Measurements from ENCODE around the gene DISP3.

Gene DISP3

GRCh38 chr1:11531943-11532342 is 53.0 kb downstream of the DISP3 start:
- H3K36me3 ChIP-seq (replicated peaks in 1 of 2; ENCODE audit: control insufficient read depth in 2 of 2, insufficient read depth in 2 of 2, low read length in 2 of 2), result peaks cover 0 to 1% of the 10 kb centered on the region in 2 donors
- no peak overlapping the region for H4K8ac ChIP-seq (ENCODE audit: low read depth, low read length)
- H2BK15ac ChIP-seq (ENCODE audit: low read length), result no peak overlapping the region
- peak overlapping the region in 1 of 2 donors; percentile 52 for H3K4me3 ChIP-seq (ENCODE audit: low read length in 2 of 2)
- no peak overlapping the region for H2AFZ ChIP-seq (ENCODE audit: low read length)
- peak overlapping the region; percentile 90 for H3K14ac ChIP-seq (ENCODE audit: low read length)
- peak overlapping the region; percentile 81 for H3K18ac ChIP-seq (ENCODE audit: low read length)
- H2BK5ac ChIP-seq (ENCODE audit: low read length), result peak overlapping the region; percentile 95
- H3K23ac ChIP-seq (ENCODE audit: low read depth, low read length, poor library complexity), result no peak overlapping the region
- peaks cover 0 to 9% of the 10 kb centered on the region in 2 donors for H3K4me1 ChIP-seq (ENCODE audit: control insufficient read depth in 2 of 2, insufficient read depth in 1 of 2, low read depth in 1 of 2, low read length in 2 of 2)
- peaks cover 2% of the 10 kb centered on the region for H3K79me1 ChIP-seq (ENCODE audit: low read depth, low read length)
- H3K27me3 ChIP-seq (ENCODE audit: control insufficient read depth in 3 of 3, insufficient read depth in 3 of 3, low read depth in 1 of 3, low read length in 3 of 3), result no peaks in the 10 kb centered on the region
- no peak overlapping the region for H3K4me2 ChIP-seq (ENCODE audit: insufficient read depth, low read length, poor library complexity, severe bottlenecking)
- no peak for DNase-seq (ENCODE audit: low spot score)
- H3K9me3 ChIP-seq (replicated peaks in 1 of 2; ENCODE audit: control insufficient read depth in 2 of 2, insufficient read depth in 1 of 2, low read depth in 1 of 2, low read length in 2 of 2), result no peaks in the 10 kb centered on the region
- no peak overlapping the region for H3K27ac ChIP-seq (replicated peaks; ENCODE audit: low read length)
- peak overlapping the region; percentile 90 for H2AK5ac ChIP-seq (ENCODE audit: low read depth, low read length)
- H2BK12ac ChIP-seq (ENCODE audit: low read length), result peak overlapping the region; percentile 30
- no peak overlapping the region for H3K9ac ChIP-seq (ENCODE audit: low read depth, low read length, poor library complexity)
- H2BK120ac ChIP-seq (ENCODE audit: low read depth, low read length), result no peak overlapping the region
- H3K4ac ChIP-seq (ENCODE audit: low read length), result no peak overlapping the region
- H4K91ac ChIP-seq (ENCODE audit: low read depth, low read length, poor library complexity), result peak overlapping the region; percentile 79
- no CpG with 5 or more reads among the region's 10 CpGs for WGBS, 2 donors (ENCODE audit: extremely low coverage in 2 of 2, insufficient read length in 2 of 2, insufficient replicate concordance in 1 of 2)

GRCh38 chr1:11533790-11534787 is 55.1 kb downstream of the DISP3 start:
- no CpG with 5 or more reads among the region's 21 CpGs for WGBS, 2 donors (ENCODE audit: extremely low coverage in 2 of 2, insufficient read length in 2 of 2, insufficient replicate concordance in 1 of 2)
- H4K91ac ChIP-seq (ENCODE audit: low read depth, low read length, poor library complexity), result peak overlapping the region; percentile 43
- no peak overlapping the region for H4K8ac ChIP-seq (ENCODE audit: low read depth, low read length)
- DNase-seq (ENCODE audit: low spot score), result no peak
- no peak overlapping the region for H2AFZ ChIP-seq (ENCODE audit: low read length)
- peak overlapping the region; percentile 30 for H2AK5ac ChIP-seq (ENCODE audit: low read depth, low read length)
- peaks cover 0 to 9% of the 10 kb centered on the region in 2 donors for H3K4me1 ChIP-seq (ENCODE audit: control insufficient read depth in 2 of 2, insufficient read depth in 1 of 2, low read depth in 1 of 2, low read length in 2 of 2)
- peak overlapping the region; percentile 24 for H3K9ac ChIP-seq (ENCODE audit: low read depth, low read length, poor library complexity)
- no peak overlapping the region for H2BK5ac ChIP-seq (ENCODE audit: low read length)
- H2BK12ac ChIP-seq (ENCODE audit: low read length), result no peak overlapping the region
- no peak overlapping the region for H2BK120ac ChIP-seq (ENCODE audit: low read depth, low read length)
- no peak overlapping the region for H3K4me2 ChIP-seq (ENCODE audit: insufficient read depth, low read length, poor library complexity, severe bottlenecking)
- H3K4me3 ChIP-seq (ENCODE audit: low read length in 2 of 2), result no peak overlapping the region
- peak overlapping the region; percentile 75 for H3K14ac ChIP-seq (ENCODE audit: low read length)
- no peaks in the 10 kb centered on the region for H3K9me3 ChIP-seq (replicated peaks in 1 of 2; ENCODE audit: control insufficient read depth in 2 of 2, insufficient read depth in 1 of 2, low read depth in 1 of 2, low read length in 2 of 2)
- no peaks in the 10 kb centered on the region for H3K36me3 ChIP-seq (replicated peaks in 1 of 2; ENCODE audit: control insufficient read depth in 2 of 2, insufficient read depth in 2 of 2, low read length in 2 of 2)
- H3K18ac ChIP-seq (ENCODE audit: low read length), result peak overlapping the region; percentile 41
- no peaks in the 10 kb centered on the region for H3K79me1 ChIP-seq (ENCODE audit: low read depth, low read length)
- H3K23ac ChIP-seq (ENCODE audit: low read depth, low read length, poor library complexity), result peak overlapping the region; percentile 67
- no peaks in the 10 kb centered on the region for H3K27me3 ChIP-seq (ENCODE audit: control insufficient read depth in 3 of 3, insufficient read depth in 3 of 3, low read depth in 1 of 3, low read length in 3 of 3)
- peak overlapping the region; percentile 54 for H2BK15ac ChIP-seq (ENCODE audit: low read length)
- H3K4ac ChIP-seq (ENCODE audit: low read length), result peak overlapping the region; percentile 57
- H3K27ac ChIP-seq (replicated peaks; ENCODE audit: low read length), result no peak overlapping the region

- Histone ChIP-seq H3K9ac (ENCODE audit: low read depth, low read length, poor library complexity) (no peak overlapping the region), H3K4ac (ENCODE audit: low read length) (no peak overlapping the region), H3K4me3 (ENCODE audit: low read length in 2 of 2) (peak overlapping the region in 1 of 2 donors; percentile 23), H3K36me3 (replicated peaks in 1 of 2; ENCODE audit: control insufficient read depth in 2 of 2, insufficient read depth in 2 of 2, low read length in 2 of 2) (no peaks in the 10 kb centered on the region), H2BK120ac (ENCODE audit: low read depth, low read length) (no peak overlapping the region), H3K18ac (ENCODE audit: low read length) (peak overlapping the region; percentile 24), H2BK12ac (ENCODE audit: low read length) (peak overlapping the region; percentile 14), H3K4me1 (ENCODE audit: control insufficient read depth in 2 of 2, insufficient read depth in 1 of 2, low read depth in 1 of 2, low read length in 2 of 2) (peaks cover 0 to 10% of the 10 kb centered on the region in 2 donors), H2BK5ac (ENCODE audit: low read length) (no peak overlapping the region), H2AK5ac (ENCODE audit: low read depth, low read length) (no peak overlapping the region), H3K79me1 (ENCODE audit: low read depth, low read length) (no peaks in the 10 kb centered on the region), H2BK15ac (ENCODE audit: low read length) (peak overlapping the region; percentile 54), H3K27ac (replicated peaks; ENCODE audit: low read length) (no peak overlapping the region), H3K23ac (ENCODE audit: low read depth, low read length, poor library complexity) (peak overlapping the region; percentile 52), H2AFZ (ENCODE audit: low read length) (no peak overlapping the region), H3K14ac (ENCODE audit: low read length) (no peak overlapping the region), H3K27me3 (ENCODE audit: control insufficient read depth in 3 of 3, insufficient read depth in 3 of 3, low read depth in 1 of 3, low read length in 3 of 3) (peaks cover 0 to 1% (median 0%) of the 10 kb centered on the region in 3 experiments), H4K8ac (ENCODE audit: low read depth, low read length) (no peak overlapping the region), H3K4me2 (ENCODE audit: insufficient read depth, low read length, poor library complexity, severe bottlenecking) (no peak overlapping the region), H4K91ac (ENCODE audit: low read depth, low read length, poor library complexity) (no peak overlapping the region), H3K9me3 (replicated peaks in 1 of 2; ENCODE audit: control insufficient read depth in 2 of 2, insufficient read depth in 1 of 2, low read depth in 1 of 2, low read length in 2 of 2) (no peaks in the 10 kb centered on the region)
- WGBS, 2 donors (ENCODE audit: extremely low coverage in 2 of 2, insufficient read length in 2 of 2, insufficient replicate concordance in 1 of 2), result no CpG with 5 or more reads among the region's 17 CpGs
- DNase-seq (ENCODE audit: low spot score), result no peak
Measured at GRCh38 chr1:11534846-11535245, 55.9 kb downstream of the DISP3 start.

GRCh38 chr1:11535316-11535715 is 56.4 kb downstream of the DISP3 start:
- Histone ChIP-seq H3K79me1 (ENCODE audit: low read depth, low read length) (no peaks in the 10 kb centered on the region), H3K14ac (ENCODE audit: low read length) (no peak overlapping the region), H3K4me3 (ENCODE audit: low read length in 2 of 2) (no peak overlapping the region), H3K23ac (ENCODE audit: low read depth, low read length, poor library complexity) (peak overlapping the region; percentile 27), H2BK120ac (ENCODE audit: low read depth, low read length) (no peak overlapping the region), H2BK12ac (ENCODE audit: low read length) (peak overlapping the region; percentile 60), H3K4me1 (ENCODE audit: control insufficient read depth in 2 of 2, insufficient read depth in 1 of 2, low read depth in 1 of 2, low read length in 2 of 2) (peaks cover 0 to 10% of the 10 kb centered on the region in 2 donors), H3K4me2 (ENCODE audit: insufficient read depth, low read length, poor library complexity, severe bottlenecking) (no peak overlapping the region), H3K9ac (ENCODE audit: low read depth, low read length, poor library complexity) (no peak overlapping the region), H3K18ac (ENCODE audit: low read length) (peak overlapping the region; percentile 76), H2BK5ac (ENCODE audit: low read length) (no peak overlapping the region), H2AFZ (ENCODE audit: low read length) (no peak overlapping the region), H3K4ac (ENCODE audit: low read length) (no peak overlapping the region), H2AK5ac (ENCODE audit: low read depth, low read length) (peak overlapping the region; percentile 58), H3K27me3 (ENCODE audit: control insufficient read depth in 3 of 3, insufficient read depth in 3 of 3, low read depth in 1 of 3, low read length in 3 of 3) (peaks cover 0 to 3% (median 0%) of the 10 kb centered on the region in 3 experiments), H4K8ac (ENCODE audit: low read depth, low read length) (no peak overlapping the region), H2BK15ac (ENCODE audit: low read length) (no peak overlapping the region), H3K27ac (replicated peaks; ENCODE audit: low read length) (no peak overlapping the region), H3K36me3 (replicated peaks in 1 of 2; ENCODE audit: control insufficient read depth in 2 of 2, insufficient read depth in 2 of 2, low read length in 2 of 2) (no peaks in the 10 kb centered on the region), H3K9me3 (replicated peaks in 1 of 2; ENCODE audit: control insufficient read depth in 2 of 2, insufficient read depth in 1 of 2, low read depth in 1 of 2, low read length in 2 of 2) (no peaks in the 10 kb centered on the region), H4K91ac (ENCODE audit: low read depth, low read length, poor library complexity) (no peak overlapping the region)
- WGBS, 2 donors (ENCODE audit: extremely low coverage in 2 of 2, insufficient read length in 2 of 2, insufficient replicate concordance in 1 of 2), result no CpG with 5 or more reads among the region's 12 CpGs
- no peak for DNase-seq (ENCODE audit: low spot score)
